Muscle of back (tissue), 11 donors: ENCODE data around the gene ZNF365. TPM values are rescaled to one million over a fixed set of nuclear protein-coding genes. Genes with fewer than 3 reads are reported as not detected.
"Not testable (repeated sequence)": the region's sequence is repeated elsewhere in the genome, so short reads cannot be mapped to it uniquely, and the experiment has no call there.

Experiments
- DNase-seq, 3 donors: peaks; one replicate each; pipeline versions ENCODE4 v3.0.0 to v3.0.0-alpha.2; 2013
- polyA plus RNA-seq, 10 donors: library from polyadenylated mRNA; unstranded; fragments of 120-200 nt; gene quantifications; one replicate each; pipeline ENCODE4 v1.2.1, GENCODE V29; 2013; ENCODE audit not compliant: insufficient read length in 10 of 10

Gene ZNF365
- polyA plus RNA-seq, 10 donors = 0.05 to 0.86 (median 0.24) TPM

GRCh38 chr10:62410934-62411333 lies 36.8 kb downstream of the ZNF365 start:
- not testable (repeated sequence) for DNase-seq

- no peak for DNase-seq
Observed at GRCh38 chr10:62413048-62413447, 38.9 kb downstream of the ZNF365 start.

DNA sequence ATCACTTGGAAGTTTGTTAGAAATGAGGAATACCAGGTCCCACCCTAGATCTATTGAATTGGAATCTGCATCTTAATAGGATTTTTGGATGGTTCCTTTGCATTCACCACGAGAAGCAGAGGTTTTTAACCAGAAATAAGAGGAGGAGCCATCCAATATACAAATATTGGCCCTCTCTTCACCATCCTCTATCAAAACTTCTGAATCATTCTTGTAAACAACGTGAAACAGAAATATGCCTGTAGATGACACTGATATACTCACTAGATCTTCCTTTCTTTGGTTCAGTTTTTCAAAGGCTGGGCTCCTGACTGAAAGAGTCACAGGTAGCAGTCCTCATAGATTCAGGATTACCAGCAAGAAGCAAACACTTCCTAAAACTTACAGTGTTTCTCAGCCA lies 39.5 kb downstream of the ZNF365 start:
- DNase-seq = no peak

DNA sequence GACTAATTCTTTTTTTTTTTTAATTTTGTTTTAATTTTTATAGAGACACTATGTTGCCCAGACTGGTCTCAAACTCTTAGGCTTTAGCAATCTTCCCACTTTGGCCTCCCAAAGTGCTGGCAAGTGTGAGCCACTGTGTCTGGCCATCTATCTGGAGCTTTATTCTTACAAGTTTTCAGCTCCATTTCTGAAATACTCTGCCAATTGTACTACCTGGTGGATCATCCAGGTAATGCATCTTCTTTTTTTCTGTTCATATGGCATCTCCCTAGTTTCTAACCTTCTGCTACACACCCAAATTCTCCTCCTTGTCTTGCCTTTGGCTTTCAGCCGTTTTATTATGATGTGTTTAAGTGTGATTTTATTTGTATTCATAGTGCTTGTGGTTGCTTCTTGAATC lies 40.2 kb downstream of the ZNF365 start:
- no peak for DNase-seq

GRCh38 chr10:62422068-62422590 lies 48.0 kb downstream of the ZNF365 start:
- DNase-seq = peak in 1 of 3 donors; percentile 39

- no peak for DNase-seq
Observed at GRCh38 chr10:62424026-62424425, 49.9 kb downstream of the ZNF365 start.

DNA sequence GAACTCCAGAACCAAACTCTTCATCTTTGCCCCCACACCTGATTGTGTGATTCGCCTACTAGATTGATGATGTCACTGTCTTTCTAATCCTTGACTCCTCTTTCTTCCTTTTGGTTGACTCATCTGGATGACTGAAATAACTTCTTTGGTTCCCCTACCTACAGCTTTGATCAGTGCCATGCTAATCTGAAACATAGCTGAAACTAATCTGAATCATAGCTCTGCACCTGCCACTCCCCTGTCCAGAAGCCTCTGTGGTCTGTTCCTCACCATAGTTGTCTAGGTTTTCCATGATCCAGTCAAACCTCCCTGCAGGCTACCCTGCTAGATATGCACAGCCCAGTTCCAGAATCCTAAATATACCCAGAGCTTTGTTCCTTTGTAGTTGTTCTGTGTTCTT lies 51.9 kb downstream of the ZNF365 start:
- DNase-seq = no peak

DNA sequence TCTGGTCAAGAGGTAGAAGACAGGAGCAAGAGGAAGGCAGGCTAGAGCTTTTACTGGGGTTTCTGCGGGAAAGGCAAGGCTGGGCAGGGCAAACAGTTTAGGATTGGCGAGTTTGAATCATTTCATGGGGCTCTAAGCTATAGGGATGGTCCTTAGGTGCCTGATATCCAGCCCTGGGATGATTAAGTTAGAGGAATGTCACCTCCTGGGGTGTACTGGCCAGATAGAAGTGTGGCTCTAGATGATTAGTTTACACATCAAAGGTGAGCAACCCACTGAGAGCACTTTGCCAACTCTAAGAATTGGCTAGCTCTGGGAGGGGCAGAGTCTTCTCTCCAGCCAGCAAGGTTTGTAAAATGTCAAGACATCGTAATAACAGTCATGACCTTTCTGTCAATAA lies 52.4 kb downstream of the ZNF365 start:
- DNase-seq = no peak

DNA sequence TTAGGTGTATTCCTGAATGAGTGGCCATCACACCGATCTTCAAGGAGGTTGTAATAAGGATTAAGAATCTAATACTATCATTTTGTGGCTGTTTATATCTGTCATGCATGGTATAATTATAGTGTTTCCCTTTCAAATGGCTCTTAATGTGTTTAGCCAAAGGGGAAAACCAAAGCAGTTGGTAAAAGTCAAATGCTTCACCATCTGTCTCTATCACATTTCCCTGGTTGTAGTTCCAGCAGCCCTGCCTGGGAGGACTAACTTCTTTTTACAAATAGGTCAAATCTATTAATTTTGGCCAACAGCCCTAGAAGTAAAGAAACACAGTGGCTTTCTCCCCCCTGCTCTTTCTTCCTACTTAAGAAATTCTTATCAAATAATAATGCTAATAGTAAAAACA lies 56.7 kb downstream of the ZNF365 start:
- no peak for DNase-seq

GRCh38 chr10:62433181-62433692 lies 59.1 kb downstream of the ZNF365 start:
- DNase-seq = peak in 1 of 3 donors; percentile 92

- DNase-seq = no peak
Observed at GRCh38 chr10:62433901-62434300, 59.7 kb downstream of the ZNF365 start.

DNA sequence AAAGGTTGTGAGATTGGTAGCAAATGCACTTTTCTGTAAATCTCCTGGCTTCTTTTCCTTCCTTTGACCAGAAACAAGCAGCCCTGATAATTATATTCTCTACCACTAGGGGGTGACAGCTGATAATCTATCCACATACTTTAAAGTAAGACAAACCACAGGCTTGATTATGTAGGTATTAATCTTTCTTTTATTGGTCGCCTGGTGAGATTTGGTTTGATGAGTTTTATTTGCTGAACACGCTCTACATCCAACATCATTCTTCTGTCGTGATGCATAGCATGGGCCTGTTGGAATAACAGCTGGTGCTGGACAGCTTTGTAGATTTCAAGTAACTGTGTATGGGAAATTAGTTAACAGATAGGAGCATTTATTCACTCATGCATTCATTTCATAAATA lies 63.5 kb downstream of the ZNF365 start:
- peak; percentile 68 to 77 (median 69) for DNase-seq

- peak in 1 of 3 donors; percentile 41 for DNase-seq
Observed at GRCh38 chr10:62442006-62442405, 67.8 kb downstream of the ZNF365 start.

DNA sequence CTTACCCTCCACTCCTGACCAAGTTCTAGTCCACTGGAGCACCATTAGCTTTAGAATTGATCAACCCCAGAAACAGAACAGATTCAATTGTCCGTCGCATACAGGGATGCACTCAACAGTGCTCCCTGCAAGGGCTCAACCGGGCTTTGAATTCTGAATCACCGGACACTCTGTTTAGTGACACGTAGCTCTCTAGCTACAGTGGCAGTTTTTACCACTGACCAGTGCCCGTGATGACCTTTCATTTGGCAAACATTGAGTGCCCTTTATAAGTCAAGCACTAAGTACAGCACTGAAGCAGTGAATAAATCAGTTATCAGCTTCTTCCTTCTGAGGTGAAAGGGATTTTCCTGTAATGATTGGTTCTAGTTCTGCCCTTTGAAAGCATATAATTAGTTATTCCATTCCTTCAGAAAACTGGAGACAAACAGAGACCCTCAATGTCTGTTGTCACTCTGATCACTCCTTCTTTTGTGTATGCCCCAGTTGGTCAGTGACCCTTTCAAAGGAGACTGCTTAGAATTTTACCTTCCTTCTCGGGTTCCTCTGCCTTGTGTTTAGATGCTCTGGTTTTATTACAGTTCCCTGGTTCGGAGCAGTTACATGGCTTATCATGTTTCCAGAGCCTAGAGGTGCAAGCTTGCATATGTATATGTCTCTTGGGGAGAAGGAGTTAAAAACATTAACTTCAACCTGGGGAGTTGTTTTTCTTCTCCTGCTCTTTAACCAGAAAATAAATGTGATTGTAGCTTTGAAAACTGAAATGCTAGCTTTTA lies 68.9 kb downstream of the ZNF365 start:
- DNase-seq = no peak

DNA sequence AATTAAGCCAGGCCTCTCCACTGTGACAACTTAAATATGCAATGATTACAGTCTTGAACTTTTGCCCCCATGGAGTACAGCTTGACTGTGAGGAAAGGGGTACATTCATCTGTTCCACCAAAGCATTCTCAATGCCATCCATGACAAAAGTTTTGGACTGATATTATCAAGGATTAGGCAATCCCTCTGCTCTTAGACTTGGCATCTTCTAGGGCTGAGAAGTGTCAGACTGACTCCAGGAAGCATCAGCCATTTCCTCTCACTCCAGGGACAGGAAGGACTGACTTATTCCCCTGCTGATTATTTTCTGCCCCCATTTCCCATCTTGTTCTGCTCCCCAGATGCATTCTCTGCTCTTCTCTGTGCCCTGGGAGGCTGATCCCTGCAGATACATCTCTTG lies 69.7 kb downstream of the ZNF365 start:
- no peak for DNase-seq

DNA sequence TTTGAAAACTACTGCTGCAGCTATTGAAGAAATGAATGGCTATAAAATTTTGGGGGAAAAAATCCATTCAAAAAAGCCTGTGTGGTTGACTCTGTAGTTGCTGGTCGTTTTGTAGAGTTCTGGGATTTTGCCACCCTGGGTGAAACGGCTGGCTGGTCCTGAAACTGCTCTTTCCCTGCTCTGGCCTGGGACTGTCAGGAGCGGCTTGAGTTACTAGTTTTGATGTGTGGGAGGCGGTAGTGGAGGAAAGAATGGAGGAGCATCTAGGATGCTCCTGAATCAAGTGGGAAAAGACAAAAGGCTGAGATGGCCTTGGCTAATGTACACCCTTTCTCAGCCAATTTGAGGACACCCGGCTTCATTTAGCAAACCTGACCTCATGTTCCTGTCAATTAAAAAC lies 72.5 kb downstream of the ZNF365 start:
- DNase-seq = no peak

GRCh38 chr10:62450912-62451610 lies 76.9 kb downstream of the ZNF365 start:
- DNase-seq = no peak

- no peak for DNase-seq
Observed at GRCh38 chr10:62451611-62451975, 77.4 kb downstream of the ZNF365 start.

Other genes with a start within 250 kb of the ZNF365 start
- gene RTKN2, start 105.5 kb upstream of the ZNF365 start, polyA plus RNA-seq = 1 to 10 TPM; 2.9 to 5.9 (median 4.6) TPM